HepG2 (cell line): Measurements from ENCODE around the gene PDE6C.

Experiments
- BORCS8-MEF2B ChIP-seq: sonication (generic); formaldehyde crosslinking; IDR thresholded peaks from 2 replicates; pipeline ENCODE4 v1.8.0; 2022; ENCODE audit warnings: mild to moderate bottlenecking, missing genetic modification reagents
- HCFC1 ChIP-seq: fragments of 150-350 bp; IDR thresholded peaks from 2 replicates; pipeline ENCODE4 v1.6.1; 2014; ENCODE audit warnings: low read depth, low read length
- RBFOX2 ChIP-seq: fragments of 200-400 bp; formaldehyde crosslinking; IDR thresholded peaks from 2 replicates; pipeline ENCODE4 v1.6.1; 2017; ENCODE audit warnings: low read depth, mild to moderate bottlenecking, low read length
- U2AF1 ChIP-seq: fragments of 200-400 bp; formaldehyde crosslinking; optimal IDR thresholded peaks from 2 replicates; pipeline ENCODE3; 2017; ENCODE audit warnings: mild to moderate bottlenecking, low read depth, low read length
- ZNF766 ChIP-seq: sonication (generic); formaldehyde crosslinking; IDR thresholded peaks from 2 replicates; pipeline ENCODE4 v1.5.0; 2020; ENCODE audit warnings: missing genetic modification reagents, borderline replicate concordance

DNA sequence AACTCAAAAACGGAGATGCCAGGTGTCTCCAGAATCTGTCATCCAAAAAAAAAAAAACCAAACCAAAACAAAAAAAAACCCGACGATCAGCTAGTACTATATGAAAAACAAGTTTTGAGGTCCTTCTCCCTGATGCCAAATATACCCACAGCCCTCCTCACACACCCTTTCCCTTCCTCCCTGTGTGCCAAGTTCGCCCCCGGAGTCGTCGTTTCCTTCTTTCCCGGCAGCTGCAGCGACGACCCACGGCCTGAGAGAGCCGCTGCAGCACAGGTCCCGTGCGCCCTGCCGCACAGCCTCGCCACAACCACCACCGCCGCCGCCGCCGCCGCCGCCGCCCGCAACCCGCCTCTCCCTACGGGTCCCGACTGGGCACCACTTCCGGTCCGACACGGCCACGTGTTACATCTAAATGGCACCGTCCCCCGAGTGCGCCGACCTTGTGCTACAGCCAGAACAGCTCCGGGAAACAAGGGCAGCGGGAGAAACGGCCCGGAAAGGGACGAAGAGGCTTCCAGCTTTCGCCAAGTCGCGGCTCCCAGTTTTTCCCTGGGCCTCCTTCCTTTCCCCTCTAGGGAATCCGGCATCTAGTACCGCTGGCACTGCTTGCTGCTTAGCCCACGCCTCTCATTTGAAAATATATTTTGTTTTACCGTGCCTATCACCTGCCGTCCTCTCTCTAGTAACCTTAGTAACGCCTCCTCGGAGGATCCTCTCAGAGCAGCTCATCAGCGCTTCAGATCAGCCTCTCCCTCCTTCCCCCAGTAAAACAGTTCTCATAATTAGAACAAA lies 90.1 kb downstream of the PDE6C start, which contains the start of gene FRA10AC1:
- peak; percentile 87 for TF ChIP-seq BORCS8-MEF2B (CRISPR knock-in tag)
- TF ChIP-seq U2AF1 = peak; percentile 99
- peak; percentile 84 for TF ChIP-seq HCFC1
- TF ChIP-seq RBFOX2 = peak; percentile 75
- TF ChIP-seq ZNF766 (CRISPR knock-in tag) = peak; percentile 77; the same call in 1 of the 2 replicates
